T-helper 1 cell treated with Interleukin-12 subunit alpha and Interleukin-12 subunit beta and Interleukin-4 antibody, amounts not matched to agents 30 ng/mL and 1 ng/mL, for 36 hours (primary cell): ENCODE data around the gene RPTOR. TPM values are rescaled to one million over a fixed set of nuclear protein-coding genes. Genes with fewer than 3 reads are reported as not detected.

Experiments used
- intact Hi-C: fragments of 100-400 bp; cut with micrococcal nuclease; formaldehyde crosslinking; loops from one replicate; pipeline ENCODE4 v1.15.1; 2024
- total RNA-seq: library from RNA; stranded (reverse); gene quantifications from 2 replicates; pipeline ENCODE4 v1.2.3, GENCODE V29; 2022

The RPTOR gene
- total RNA-seq, 1 donor from 2014 or later: 75.6 TPM

GRCh38 chr17:80835816-80836657 is 291.4 kb downstream of the RPTOR start:
- intact Hi-C loops: no loop called here

- intact Hi-C loops: no loop called here
These were observed 292.0 kb downstream of the RPTOR start for GRCh38 chr17:80836658-80836965.

GRCh38 chr17:80836971-80837481 is 292.4 kb downstream of the RPTOR start:
- intact Hi-C loops: no loop called here

- intact Hi-C loops: no loop called here
These were observed 293.1 kb downstream of the RPTOR start for GRCh38 chr17:80837711-80838110.

- intact Hi-C loops: no loop called here
These were observed 293.8 kb downstream of the RPTOR start for GRCh38 chr17:80838311-80839025.

- intact Hi-C loops: no loop called here
These were observed 294.3 kb downstream of the RPTOR start for GRCh38 chr17:80839026-80839345.

GRCh38 chr17:80839511-80839941 is 294.9 kb downstream of the RPTOR start:
- intact Hi-C loops: no loop called here

- intact Hi-C loops: no loop called here
These were observed 295.3 kb downstream of the RPTOR start for GRCh38 chr17:80839970-80840369.

- intact Hi-C loops: no loop called here
These were observed 297.9 kb downstream of the RPTOR start for GRCh38 chr17:80842456-80843013.

GRCh38 chr17:80843741-80844156 is 299.1 kb downstream of the RPTOR start:
- intact Hi-C loops: no loop called here

GRCh38 chr17:80844418-80844990 is 299.9 kb downstream of the RPTOR start:
- intact Hi-C loops: no loop called here

- intact Hi-C loops: no loop called here
These were observed 300.6 kb downstream of the RPTOR start for GRCh38 chr17:80845069-80845862.

GRCh38 chr17:80845863-80846671 is 301.4 kb downstream of the RPTOR start:
- intact Hi-C loops: no loop called here

GRCh38 chr17:80846932-80847331 is 302.3 kb downstream of the RPTOR start:
- intact Hi-C loops: loop anchor here (1.0 kb wide), 2 partner anchors 9 to 14 kb away; no protein-coding TSS in a partner anchor

GRCh38 chr17:80847496-80848230 is 303.0 kb downstream of the RPTOR start:
- intact Hi-C loops: loop anchor here (1.0 kb wide), 2 partner anchors 9 to 14 kb away; no protein-coding TSS in a partner anchor

GRCh38 chr17:80848449-80849102 is 303.9 kb downstream of the RPTOR start:
- intact Hi-C loops: no loop called here

GRCh38 chr17:80849119-80849518 is 304.5 kb downstream of the RPTOR start:
- intact Hi-C loops: no loop called here

GRCh38 chr17:80850109-80850508 is 305.5 kb downstream of the RPTOR start:
- intact Hi-C loops: loop anchor here (10.0 kb wide), 1 partner anchor 375 kb away; the partner anchor contains the start of gene NPTX1

- intact Hi-C loops: loop anchor here (10.0 kb wide), 1 partner anchor 376 kb away; the partner anchor contains the start of gene NPTX1
These were observed 306.2 kb downstream of the RPTOR start for GRCh38 chr17:80850817-80851216.
